ENCODE measurements around the gene USP54. TPM values are rescaled to one million over a fixed set of nuclear protein-coding genes. Genes with fewer than 3 reads are reported as not detected.

The USP54 gene
- total and polyA plus RNA-seq, 2 donors (not counting 1 experiment from before 2014, with no cell fraction given), result 2.3 to 12.9 TPM

GRCh38 chr10:73478636-73479035 is 112.5 kb downstream of the USP54 start:
- Histone ChIP-seq H4K20me1 (ENCODE audit: control insufficient read depth, insufficient read depth, low read length, poor library complexity, severe bottlenecking) (peaks cover 9% of the 10 kb centered on the region), H2AFZ (ENCODE audit: insufficient read depth, low read depth, low read length, poor library complexity, severe bottlenecking) (no peak overlapping the region), H3K36me3 (replicated peaks in 1 of 2; ENCODE audit: control extremely low read depth in 1 of 2, control insufficient read depth in 1 of 2, extremely low read depth in 1 of 2, insufficient read depth in 2 of 2, low read length in 1 of 2) (peaks cover 11 to 42% of the 10 kb centered on the region in 2 experiments), H3K4me1 (ENCODE audit: control insufficient read depth in 2 of 2, insufficient read depth in 2 of 2, low read length in 2 of 2) (no peaks in the 10 kb centered on the region), H3K4me2 (replicated peaks; ENCODE audit: low read depth, low read length, poor library complexity, severe bottlenecking) (no peak overlapping the region), H3K4me3 (ENCODE audit: control extremely low read depth in 1 of 5, extremely low read depth in 1 of 5, insufficient read depth in 1 of 5, low read depth in 2 of 5, low read length in 4 of 5) (no peak overlapping the region), H3K79me2 (ENCODE audit: control insufficient read depth, insufficient read depth, low read length) (peaks cover 46% of the 10 kb centered on the region), H3K9me3 (ENCODE audit: control extremely low read depth in 1 of 3, control insufficient read depth in 2 of 3, insufficient read depth in 1 of 3, low read length in 2 of 3) (peaks cover 0 to 3% (median 0%) of the 10 kb centered on the region in 3 donors), H3K27me3 (replicated peaks in 1 of 4; ENCODE audit: control extremely low read depth in 1 of 4, control insufficient read depth in 3 of 4, insufficient read depth in 4 of 4, low read length in 3 of 4) (no peaks in the 10 kb centered on the region), H3K9ac (ENCODE audit: low read length) (no peak overlapping the region), H3K27ac (ENCODE audit: low read length in 2 of 2) (peak overlapping the region in 1 of 2 donors; percentile 19)
- WGBS (ENCODE audit: insufficient coverage), result no CpG with 5 or more reads among the region's 3 CpGs
- no peaks in the 10 kb centered on the region for H3K27me3 Mint-ChIP-seq
- POLR2A ChIA-PET, result interaction anchor here (1.1 kb wide), 1 partner anchor 16 kb away, joined by 3 read pairs; no protein-coding TSS in a partner anchor
- intact Hi-C loops (cut with micrococcal nuclease), result no loop called here
- TF ChIP-seq EZH2 (IDR thresholded peaks at IDR 0.05; ENCODE audit: borderline replicate concordance, insufficient read depth, low read depth, low read length, poor library complexity, severe bottlenecking), result no peak
- TF ChIP-seq, protein P1, sequence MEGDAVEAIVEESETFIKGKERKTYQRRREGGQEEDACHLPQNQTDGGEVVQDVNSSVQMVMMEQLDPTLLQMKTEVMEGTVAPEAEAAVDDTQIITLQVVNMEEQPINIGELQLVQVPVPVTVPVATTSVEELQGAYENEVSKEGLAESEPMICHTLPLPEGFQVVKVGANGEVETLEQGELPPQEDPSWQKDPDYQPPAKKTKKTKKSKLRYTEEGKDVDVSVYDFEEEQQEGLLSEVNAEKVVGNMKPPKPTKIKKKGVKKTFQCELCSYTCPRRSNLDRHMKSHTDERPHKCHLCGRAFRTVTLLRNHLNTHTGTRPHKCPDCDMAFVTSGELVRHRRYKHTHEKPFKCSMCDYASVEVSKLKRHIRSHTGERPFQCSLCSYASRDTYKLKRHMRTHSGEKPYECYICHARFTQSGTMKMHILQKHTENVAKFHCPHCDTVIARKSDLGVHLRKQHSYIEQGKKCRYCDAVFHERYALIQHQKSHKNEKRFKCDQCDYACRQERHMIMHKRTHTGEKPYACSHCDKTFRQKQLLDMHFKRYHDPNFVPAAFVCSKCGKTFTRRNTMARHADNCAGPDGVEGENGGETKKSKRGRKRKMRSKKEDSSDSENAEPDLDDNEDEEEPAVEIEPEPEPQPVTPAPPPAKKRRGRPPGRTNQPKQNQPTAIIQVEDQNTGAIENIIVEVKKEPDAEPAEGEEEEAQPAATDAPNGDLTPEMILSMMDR (IDR thresholded peaks at IDR 0.05), result no peak
- H3K4me1 Mint-ChIP-seq, result peaks cover 19% of the 10 kb centered on the region
- no peak overlapping the region for H3K27ac Mint-ChIP-seq
- CTCF ChIA-PET, result no interaction called here
- no peak overlapping the region for H3K4me3 Mint-ChIP-seq
- no peak for ATAC-seq (ENCODE audit: low read depth)
- H3K9me3 Mint-ChIP-seq (ENCODE audit: insufficient read depth), result no peaks in the 10 kb centered on the region
- no peak for DNase-seq

DNA sequence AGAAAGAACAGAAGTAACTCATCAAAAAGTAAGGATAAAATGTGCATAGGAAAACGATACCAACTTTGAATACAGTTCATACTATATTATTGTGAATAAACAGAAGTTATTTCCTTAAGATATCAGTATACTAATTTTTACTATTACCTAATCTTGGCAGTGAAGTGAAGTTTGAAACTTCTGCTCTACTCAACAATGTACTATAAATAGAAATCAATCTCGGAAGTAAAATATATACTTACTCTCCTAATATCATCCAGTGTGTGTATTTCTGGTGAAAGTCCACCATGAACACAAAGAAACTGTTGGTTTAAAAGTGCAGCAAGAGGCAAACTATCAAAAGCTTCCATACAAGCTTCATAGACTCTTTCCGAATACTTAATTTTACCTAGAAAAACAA is 119.9 kb downstream of the USP54 start:
- no peak overlapping the region for H3K4me3 Mint-ChIP-seq
- intact Hi-C loops (cut with micrococcal nuclease), result no loop called here
- no peaks in the 10 kb centered on the region for H3K9me3 ChIP-seq (ENCODE audit: control extremely low read depth in 1 of 3, control insufficient read depth in 2 of 3, insufficient read depth in 1 of 3, low read length in 2 of 3)
- H3K9ac ChIP-seq (ENCODE audit: low read length), result no peak overlapping the region
- peaks cover 18 to 61% of the 10 kb centered on the region in 2 experiments for H3K36me3 ChIP-seq (replicated peaks in 1 of 2; ENCODE audit: control extremely low read depth in 1 of 2, control insufficient read depth in 1 of 2, extremely low read depth in 1 of 2, insufficient read depth in 2 of 2, low read length in 1 of 2)
- no peak overlapping the region for H2AFZ ChIP-seq (ENCODE audit: insufficient read depth, low read depth, low read length, poor library complexity, severe bottlenecking)
- no peak overlapping the region for H3K27ac Mint-ChIP-seq
- H3K27me3 ChIP-seq (replicated peaks in 1 of 4; ENCODE audit: control extremely low read depth in 1 of 4, control insufficient read depth in 3 of 4, insufficient read depth in 4 of 4, low read length in 3 of 4), result no peaks in the 10 kb centered on the region
- H3K9me3 Mint-ChIP-seq (ENCODE audit: insufficient read depth), result no peaks in the 10 kb centered on the region
- no peaks in the 10 kb centered on the region for H3K27me3 Mint-ChIP-seq
- H3K4me2 ChIP-seq (replicated peaks; ENCODE audit: low read depth, low read length, poor library complexity, severe bottlenecking), result no peak overlapping the region
- TF ChIP-seq, protein P1 (IDR thresholded peaks at IDR 0.05), result no peak
- TF ChIP-seq EZH2 (IDR thresholded peaks at IDR 0.05; ENCODE audit: borderline replicate concordance, insufficient read depth, low read depth, low read length, poor library complexity, severe bottlenecking), result no peak
- peaks cover 10% of the 10 kb centered on the region for H3K4me1 Mint-ChIP-seq
- H3K27ac ChIP-seq (ENCODE audit: low read length in 2 of 2), result no peak overlapping the region
- H4K20me1 ChIP-seq (ENCODE audit: control insufficient read depth, insufficient read depth, low read length, poor library complexity, severe bottlenecking), result no peaks in the 10 kb centered on the region
- ChIA-PET CTCF (no interaction called here), POLR2A (no interaction called here)
- WGBS (ENCODE audit: insufficient coverage), result no CpG with 5 or more reads among the region's 3 CpGs
- no peak for ATAC-seq (ENCODE audit: low read depth)
- no peak for DNase-seq
- H3K4me3 ChIP-seq (ENCODE audit: control extremely low read depth in 1 of 5, extremely low read depth in 1 of 5, insufficient read depth in 1 of 5, low read depth in 2 of 5, low read length in 4 of 5), result no peak overlapping the region
- no peaks in the 10 kb centered on the region for H3K79me2 ChIP-seq (ENCODE audit: control insufficient read depth, insufficient read depth, low read length)
- peaks cover 0 to 3% of the 10 kb centered on the region in 2 donors for H3K4me1 ChIP-seq (ENCODE audit: control insufficient read depth in 2 of 2, insufficient read depth in 2 of 2, low read length in 2 of 2)

Measured in B cell (primary cell).